ENCODE measurements around the gene KCTD21. TPM values are rescaled to one million over a fixed set of nuclear protein-coding genes. Genes with fewer than 3 reads are reported as not detected.

Gene KCTD21
- total RNA-seq, 1 donor, result 2.2 TPM

DNA sequence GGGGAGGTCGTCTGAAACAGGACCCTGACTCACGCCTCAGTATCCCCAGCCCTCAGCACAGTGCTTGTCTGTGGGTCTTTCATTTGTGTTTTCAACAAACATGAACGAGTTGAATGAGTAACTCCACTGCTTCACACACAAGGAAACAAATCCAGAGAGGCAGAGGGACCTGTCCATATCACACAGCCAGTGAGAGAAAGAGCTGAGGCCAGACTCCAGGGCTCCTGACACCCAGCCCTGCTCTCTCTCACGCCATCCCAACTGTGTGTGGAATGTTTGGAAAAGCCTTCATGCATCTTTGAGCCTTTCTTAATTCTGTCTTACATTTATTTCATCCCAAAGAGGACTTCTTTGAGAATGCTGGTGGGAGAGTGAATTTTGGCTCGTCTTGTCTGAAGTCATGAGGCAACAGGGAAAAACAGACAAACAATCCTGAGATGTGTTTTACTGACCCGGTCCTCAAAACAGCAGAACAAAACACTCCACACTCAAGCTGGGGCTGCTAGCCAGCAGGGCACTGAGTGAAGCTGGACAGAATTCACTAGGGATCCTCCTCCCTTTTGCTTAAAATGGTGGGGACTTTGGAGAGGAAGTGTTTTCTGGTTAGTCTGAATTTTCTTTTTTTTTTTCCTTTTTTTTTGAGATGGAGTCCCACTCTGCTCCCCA lies 29.3 kb downstream of the KCTD21 start:
- Histone ChIP-seq H3K4me1 (ENCODE audit: insufficient read depth, low read length) (no peaks in the 10 kb centered on the region), H3K27me3 (ENCODE audit: insufficient read depth, low read length) (no peaks in the 10 kb centered on the region), H3K4me3 (ENCODE audit: low read length) (no peak overlapping the region), H3K9me3 (ENCODE audit: low read depth, low read length) (no peaks in the 10 kb centered on the region)

DNA sequence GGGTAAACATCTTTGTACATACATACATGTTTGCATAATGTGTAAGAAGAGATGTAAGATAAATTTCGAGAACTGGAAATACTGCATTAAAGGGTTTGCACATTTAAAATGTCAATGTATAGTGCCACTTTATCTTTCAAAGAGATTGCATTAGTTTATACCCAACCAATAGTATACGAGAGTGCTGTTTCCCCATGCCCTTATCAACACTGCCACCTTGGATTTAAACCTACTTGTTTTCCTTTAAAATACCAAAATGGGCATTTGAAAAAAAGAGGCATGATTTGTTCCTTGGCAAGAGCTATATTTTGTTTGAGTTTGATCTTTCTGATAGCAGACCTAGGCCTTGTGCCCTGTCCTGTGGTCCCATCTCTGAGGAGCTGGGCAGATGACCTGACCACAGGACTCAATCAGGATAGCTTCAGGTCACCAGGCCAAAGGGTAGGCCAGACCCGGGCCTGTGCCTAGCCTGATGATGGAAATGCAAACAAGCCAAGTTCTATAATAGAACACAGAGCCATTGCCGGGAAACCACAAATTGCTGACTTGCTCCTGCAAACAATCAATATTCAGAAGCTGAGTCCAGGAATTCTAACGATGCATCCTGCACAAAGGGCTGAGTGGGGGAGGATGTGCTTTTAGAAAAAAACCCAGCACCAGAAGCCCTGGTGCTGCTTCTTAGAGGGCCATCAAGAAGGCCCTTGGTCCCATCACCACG lies 32.1 kb downstream of the KCTD21 start:
- Histone ChIP-seq H3K4me1 (ENCODE audit: insufficient read depth, low read length) (no peaks in the 10 kb centered on the region), H3K9me3 (ENCODE audit: low read depth, low read length) (no peaks in the 10 kb centered on the region), H3K27me3 (ENCODE audit: insufficient read depth, low read length) (no peaks in the 10 kb centered on the region), H3K4me3 (ENCODE audit: low read length) (no peak overlapping the region)

- Histone ChIP-seq H3K9me3 (ENCODE audit: low read depth, low read length) (no peaks in the 10 kb centered on the region), H3K27me3 (ENCODE audit: insufficient read depth, low read length) (no peaks in the 10 kb centered on the region), H3K4me3 (ENCODE audit: low read length) (no peak overlapping the region), H3K4me1 (ENCODE audit: insufficient read depth, low read length) (no peaks in the 10 kb centered on the region)
Observed at GRCh38 chr11:78151804-78152203, 36.6 kb downstream of the KCTD21 start.

DNA sequence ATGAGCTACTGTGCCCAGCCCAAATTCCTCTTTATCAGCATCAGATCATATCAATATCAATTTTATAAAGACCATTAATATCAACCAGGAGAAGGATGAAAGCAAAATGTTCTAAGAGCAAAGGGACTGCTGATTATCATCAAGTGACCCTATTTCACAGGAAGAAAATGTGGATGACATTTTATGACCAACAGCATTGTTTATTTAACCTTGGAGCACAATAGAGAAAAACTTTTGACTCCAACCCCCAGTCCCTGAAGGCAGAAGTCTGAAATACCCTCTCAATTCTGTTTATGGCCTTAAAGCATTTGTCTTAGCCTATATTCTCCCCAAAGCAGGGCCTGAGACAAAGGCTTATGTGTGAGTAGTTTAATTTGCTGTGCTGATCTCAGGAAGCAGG lies 37.7 kb downstream of the KCTD21 start:
- Histone ChIP-seq H3K4me3 (ENCODE audit: low read length) (no peak overlapping the region), H3K4me1 (ENCODE audit: insufficient read depth, low read length) (no peaks in the 10 kb centered on the region), H3K27me3 (ENCODE audit: insufficient read depth, low read length) (no peaks in the 10 kb centered on the region), H3K9me3 (ENCODE audit: low read depth, low read length) (no peaks in the 10 kb centered on the region)

DNA sequence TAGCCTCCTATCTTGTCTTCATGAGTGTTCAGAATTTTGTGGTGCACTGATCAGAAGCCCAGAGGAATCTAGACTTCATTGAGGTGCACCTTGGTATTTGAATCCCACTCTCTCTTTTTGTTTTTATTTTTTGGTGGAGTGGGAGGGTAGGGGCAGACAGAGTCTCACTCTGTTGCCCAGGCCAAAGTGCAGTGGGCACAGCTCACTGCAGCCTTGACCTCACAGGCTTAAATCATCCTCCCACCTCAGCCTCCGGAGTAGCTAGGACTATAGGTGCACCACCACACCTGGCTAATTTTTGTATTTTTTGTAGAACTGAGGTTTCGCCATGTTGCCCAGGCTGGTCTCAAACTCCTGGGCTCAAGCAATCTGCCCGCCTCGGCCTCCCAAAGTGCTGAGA lies 38.1 kb downstream of the KCTD21 start:
- H3K27me3 ChIP-seq (ENCODE audit: insufficient read depth, low read length), result no peaks in the 10 kb centered on the region
- H3K9me3 ChIP-seq (ENCODE audit: low read depth, low read length), result no peaks in the 10 kb centered on the region

GRCh38 chr11:78149646-78150045 lies 38.8 kb downstream of the KCTD21 start:
- Histone ChIP-seq H3K4me1 (ENCODE audit: insufficient read depth, low read length) (no peaks in the 10 kb centered on the region), H3K9me3 (ENCODE audit: low read depth, low read length) (no peaks in the 10 kb centered on the region), H3K4me3 (ENCODE audit: low read length) (no peak overlapping the region), H3K27me3 (ENCODE audit: insufficient read depth, low read length) (no peaks in the 10 kb centered on the region)

More for the DNA sequence above, 38.1 kb downstream of the KCTD21 start:
- Histone ChIP-seq H3K4me3 (ENCODE audit: low read length) (no peak overlapping the region), H3K4me1 (ENCODE audit: insufficient read depth, low read length) (no peaks in the 10 kb centered on the region)

GRCh38 chr11:78147807-78148206 lies 40.6 kb downstream of the KCTD21 start:
- Histone ChIP-seq H3K9me3 (ENCODE audit: low read depth, low read length) (no peaks in the 10 kb centered on the region), H3K27me3 (ENCODE audit: insufficient read depth, low read length) (no peaks in the 10 kb centered on the region), H3K4me1 (ENCODE audit: insufficient read depth, low read length) (peaks cover 10% of the 10 kb centered on the region), H3K4me3 (ENCODE audit: low read length) (no peak overlapping the region)

- Histone ChIP-seq H3K9me3 (ENCODE audit: low read depth, low read length) (no peaks in the 10 kb centered on the region), H3K4me1 (ENCODE audit: insufficient read depth, low read length) (peaks cover 16% of the 10 kb centered on the region), H3K4me3 (ENCODE audit: low read length) (no peak overlapping the region), H3K27me3 (ENCODE audit: insufficient read depth, low read length) (no peaks in the 10 kb centered on the region)
Observed at GRCh38 chr11:78145511-78146025, 42.9 kb downstream of the KCTD21 start.

GRCh38 chr11:78140392-78141077 lies 47.9 kb downstream of the KCTD21 start:
- Histone ChIP-seq H3K9me3 (ENCODE audit: low read depth, low read length) (no peaks in the 10 kb centered on the region), H3K27me3 (ENCODE audit: insufficient read depth, low read length) (no peaks in the 10 kb centered on the region), H3K4me3 (ENCODE audit: low read length) (no peak overlapping the region), H3K4me1 (ENCODE audit: insufficient read depth, low read length) (peaks cover 32% of the 10 kb centered on the region)

- Histone ChIP-seq H3K27me3 (ENCODE audit: insufficient read depth, low read length) (no peaks in the 10 kb centered on the region), H3K4me3 (ENCODE audit: low read length) (peak within 1 kb of the TSS; percentile 62), H3K4me1 (ENCODE audit: insufficient read depth, low read length) (peaks cover 32% of the 10 kb centered on the region), H3K9me3 (ENCODE audit: low read depth, low read length) (no peaks in the 10 kb centered on the region)
Observed at GRCh38 chr11:78139422-78140391, 48.7 kb downstream of the KCTD21 start, which contains the start of gene ALG8. TSS of gene ALG8 (minus strand) at chr11:78139626. CDS start at chr11:78139588, 38 bp downstream.

DNA sequence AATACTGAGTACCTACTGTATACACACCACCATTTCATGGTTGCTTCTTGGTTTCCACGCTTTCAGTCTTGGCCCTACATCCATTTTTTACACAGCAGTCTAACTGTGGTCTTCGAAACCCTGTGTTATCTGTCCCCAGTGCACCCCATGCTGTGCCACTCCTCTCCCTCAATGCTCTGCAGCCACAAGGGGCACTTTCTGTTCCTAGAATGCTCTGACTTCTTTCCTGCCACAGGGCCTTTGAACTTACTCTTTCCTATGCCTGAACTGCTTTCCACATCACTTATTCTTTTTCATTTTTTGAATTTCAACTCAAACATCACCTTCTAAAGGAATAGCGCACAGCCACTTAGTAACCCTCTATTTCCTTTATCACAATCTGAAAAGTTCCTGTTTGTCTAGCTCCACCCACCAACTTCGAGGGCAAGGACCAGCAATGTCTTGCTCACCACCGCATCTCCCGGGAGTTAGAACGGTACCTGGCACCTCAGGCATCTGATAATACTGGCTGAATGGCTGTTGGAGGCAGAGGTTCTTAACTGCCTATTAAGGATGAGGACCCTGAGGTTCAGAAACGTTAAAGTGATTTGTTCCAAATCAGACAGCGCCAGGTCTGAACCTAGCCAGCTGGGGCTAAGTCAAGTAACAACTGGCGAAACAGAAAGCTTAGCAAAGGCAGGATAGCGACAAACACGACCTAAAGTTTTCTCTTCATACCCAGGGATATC lies 49.6 kb downstream of the KCTD21 start:
- Histone ChIP-seq H3K4me1 (ENCODE audit: insufficient read depth, low read length) (peaks cover 32% of the 10 kb centered on the region), H3K9me3 (ENCODE audit: low read depth, low read length) (no peaks in the 10 kb centered on the region), H3K27me3 (ENCODE audit: insufficient read depth, low read length) (no peaks in the 10 kb centered on the region), H3K4me3 (ENCODE audit: low read length) (peak overlapping the region; percentile 62)

- no peaks in the 10 kb centered on the region for H3K27me3 ChIP-seq (ENCODE audit: insufficient read depth, low read length)
- no peak overlapping the region for H3K4me3 ChIP-seq (ENCODE audit: low read length)
- H3K4me1 ChIP-seq (ENCODE audit: insufficient read depth, low read length), result peaks cover 27% of the 10 kb centered on the region
- no peaks in the 10 kb centered on the region for H3K9me3 ChIP-seq (ENCODE audit: low read depth, low read length)
Observed at GRCh38 chr11:78138291-78138690, 50.1 kb downstream of the KCTD21 start.

DNA sequence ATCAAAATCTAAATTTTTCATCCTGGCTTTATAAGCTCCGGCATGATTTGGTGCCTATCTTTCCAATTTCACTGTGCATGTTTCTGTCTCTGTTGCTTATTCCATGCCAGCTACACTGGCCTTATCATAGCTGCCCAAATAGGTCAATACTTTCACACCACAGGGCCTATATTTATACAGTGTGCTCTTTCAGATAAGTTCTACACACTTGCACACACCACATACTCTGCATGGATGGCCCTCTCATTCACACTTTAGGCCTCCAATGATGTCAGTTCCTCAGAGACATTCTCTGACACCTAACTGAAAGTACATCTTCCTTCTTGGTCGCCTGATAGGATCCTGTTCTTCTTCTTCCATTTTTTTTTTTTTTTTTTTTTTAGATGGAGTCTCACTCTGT lies 56.0 kb downstream of the KCTD21 start:
- no peaks in the 10 kb centered on the region for H3K9me3 ChIP-seq (ENCODE audit: low read depth, low read length)

GRCh38 chr11:78131956-78132355 lies 56.5 kb downstream of the KCTD21 start:
- no peak overlapping the region for H3K4me3 ChIP-seq (ENCODE audit: low read length)
- H3K9me3 ChIP-seq (ENCODE audit: low read depth, low read length), result no peaks in the 10 kb centered on the region
- no peaks in the 10 kb centered on the region for H3K4me1 ChIP-seq (ENCODE audit: insufficient read depth, low read length)
- no peaks in the 10 kb centered on the region for H3K27me3 ChIP-seq (ENCODE audit: insufficient read depth, low read length)

More for the DNA sequence above, 56.0 kb downstream of the KCTD21 start:
- Histone ChIP-seq H3K4me3 (ENCODE audit: low read length) (no peak overlapping the region), H3K4me1 (ENCODE audit: insufficient read depth, low read length) (no peaks in the 10 kb centered on the region), H3K27me3 (ENCODE audit: insufficient read depth, low read length) (no peaks in the 10 kb centered on the region)
